ENCODE data around the gene TRAK1. TPM values are rescaled to one million over a fixed set of nuclear protein-coding genes. Genes with fewer than 3 reads are reported as not detected.

Gene TRAK1
- total and polyA plus RNA-seq, 2 of the 4 experiments (the other 2 are of a cell fraction) = 25.6 to 28.1 TPM

GRCh38 chr3:42194943-42195510 lies 103.9 kb downstream of the TRAK1 start:
- no CpG with 5 or more reads among the region's 7 CpGs for WGBS, 2 experiments (ENCODE audit: extremely low coverage in 2 of 2, insufficient read length in 1 of 2)

More at GRCh38 chr3:42194943-42195510, 103.9 kb downstream of the TRAK1 start:
- Histone ChIP-seq H2AK5ac (ENCODE audit: low read depth, low read length) (no peak overlapping the region), H3K56ac (ENCODE audit: extremely low read depth, insufficient read depth, low read length) (no peak overlapping the region), H3K4me1 (ENCODE audit: control insufficient read depth, insufficient read depth, low read length) (peaks cover 4% of the 10 kb centered on the region), H3K27me3 (ENCODE audit: control insufficient read depth, insufficient read depth, low read length) (no peaks in the 10 kb centered on the region), H4K8ac (ENCODE audit: low read depth in 2 of 2, low read length in 2 of 2) (no peak overlapping the region), H3K4me2 (ENCODE audit: low read depth, low read length) (no peak overlapping the region), H3K9me1 (ENCODE audit: insufficient read depth, low read length) (peaks cover 15% of the 10 kb centered on the region), H2BK5ac (ENCODE audit: low read depth, low read length, poor library complexity, severe bottlenecking) (no peak overlapping the region), H2BK120ac (ENCODE audit: low read depth, low read length) (no peak overlapping the region), H4K5ac (ENCODE audit: low read depth, low read length) (no peak overlapping the region), H2BK20ac (ENCODE audit: low read depth, low read length) (no peak overlapping the region), H3K18ac (ENCODE audit: low read depth, low read length) (no peak overlapping the region), H3K36me3 (ENCODE audit: control insufficient read depth, insufficient read depth, low read length) (peaks cover 22% of the 10 kb centered on the region), H3K27ac (ENCODE audit: insufficient read depth, low read length) (no peak overlapping the region), H4K20me1 (ENCODE audit: insufficient read depth, low read length) (0 out of 2 replicates have a peak, but pooled peaks cover 4% of the 10 kb centered on the region), H4K91ac (ENCODE audit: insufficient read depth, low read depth, low read length) (no peak overlapping the region), H2BK15ac (ENCODE audit: low read depth, low read length) (no peak overlapping the region), H3K79me1 (ENCODE audit: low read depth in 1 of 2, low read length in 2 of 2) (peaks cover 0 to 7% of the 10 kb centered on the region in 2 experiments; a peak in 1 of 4 replicates), H3K23ac (ENCODE audit: low read depth, low read length) (no peak overlapping the region), H2AFZ (replicated peaks; ENCODE audit: low read length, poor library complexity) (no peak overlapping the region), H3K9ac (ENCODE audit: low read depth, low read length) (no peak overlapping the region), H3K9me3 (ENCODE audit: control insufficient read depth, insufficient read depth, low read length) (no peaks in the 10 kb centered on the region), H3K4me3 (ENCODE audit: insufficient read depth, low read depth, low read length) (no peak overlapping the region), H3K14ac (replicated peaks; ENCODE audit: low read depth, low read length) (no peak overlapping the region), H2AK9ac (replicated peaks; ENCODE audit: low read depth, low read length, poor library complexity) (peak overlapping the region; percentile 79), H3K4ac (ENCODE audit: low read depth, low read length) (no peak overlapping the region)
- dilution Hi-C loops (cut with HindIII; ENCODE audit: low sequenced_read_pairs, unreplicated experiment) = no loop called here
- DNase-seq (no peak), ATAC-seq (ENCODE audit: low read depth) (no peak)
- ChIA-PET POLR2A (ENCODE audit: unreplicated experiment) (no interaction called here), CTCF (no interaction called here)
- in situ Hi-C loops (cut with MboI; ENCODE audit: low sequenced_read_pairs) = loop anchor here (5.0 kb wide), 2 partner anchors 78 to 303 kb away; no protein-coding TSS in a partner anchor
- intact Hi-C loops (cut with micrococcal nuclease) = loop anchor here (5.0 kb wide), 1 partner anchor 93 kb away; no protein-coding TSS in a partner anchor
- no TSS peak for BruUV-seq (replicated peaks)
- TF ChIP-seq MXI1 (IDR thresholded peaks at IDR 0.05; ENCODE audit: borderline replicate concordance, low read depth, low read length) (no peak), RFX5 (IDR thresholded peaks at IDR 0.05; ENCODE audit: low read depth, low read length) (no peak), FOS (IDR thresholded peaks at IDR 0.05; ENCODE audit: low read depth, low read length) (no peak), MAZ (IDR thresholded peaks at IDR 0.05; ENCODE audit: borderline replicate concordance, low read depth, low read length) (no peak), BHLHE40 (IDR thresholded peaks at IDR 0.05; ENCODE audit: low read depth, low read length) (no peak), MAFK (IDR thresholded peaks at IDR 0.05; ENCODE audit: low read depth, low read length) (no peak), NFE2L2 (IDR thresholded peaks at IDR 0.05; ENCODE audit: low read depth, low read length) (no peak), CEBPB (IDR thresholded peaks at IDR 0.05; ENCODE audit: low read depth, low read length) (no peak), RCOR1 (IDR thresholded peaks at IDR 0.05; ENCODE audit: insufficient replicate concordance, low read length) (no peak), POLR2A (IDR thresholded peaks at IDR 0.05; ENCODE audit: low read depth, low read length) (no peak), CHD1 (IDR thresholded peaks at IDR 0.05; ENCODE audit: low read depth, low read length) (no peak), RAD21 (IDR thresholded peaks at IDR 0.05; ENCODE audit: low read length) (no peak), SMC3 (IDR thresholded peaks at IDR 0.05; ENCODE audit: low read depth, low read length) (no peak)
- TF ChIP-seq, protein P1, sequence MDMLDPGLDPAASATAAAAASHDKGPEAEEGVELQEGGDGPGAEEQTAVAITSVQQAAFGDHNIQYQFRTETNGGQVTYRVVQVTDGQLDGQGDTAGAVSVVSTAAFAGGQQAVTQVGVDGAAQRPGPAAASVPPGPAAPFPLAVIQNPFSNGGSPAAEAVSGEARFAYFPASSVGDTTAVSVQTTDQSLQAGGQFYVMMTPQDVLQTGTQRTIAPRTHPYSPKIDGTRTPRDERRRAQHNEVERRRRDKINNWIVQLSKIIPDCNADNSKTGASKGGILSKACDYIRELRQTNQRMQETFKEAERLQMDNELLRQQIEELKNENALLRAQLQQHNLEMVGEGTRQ (IDR thresholded peaks at IDR 0.05; ENCODE audit: low read depth, low read length) = no peak
- TF ChIP-seq, protein P2, sequence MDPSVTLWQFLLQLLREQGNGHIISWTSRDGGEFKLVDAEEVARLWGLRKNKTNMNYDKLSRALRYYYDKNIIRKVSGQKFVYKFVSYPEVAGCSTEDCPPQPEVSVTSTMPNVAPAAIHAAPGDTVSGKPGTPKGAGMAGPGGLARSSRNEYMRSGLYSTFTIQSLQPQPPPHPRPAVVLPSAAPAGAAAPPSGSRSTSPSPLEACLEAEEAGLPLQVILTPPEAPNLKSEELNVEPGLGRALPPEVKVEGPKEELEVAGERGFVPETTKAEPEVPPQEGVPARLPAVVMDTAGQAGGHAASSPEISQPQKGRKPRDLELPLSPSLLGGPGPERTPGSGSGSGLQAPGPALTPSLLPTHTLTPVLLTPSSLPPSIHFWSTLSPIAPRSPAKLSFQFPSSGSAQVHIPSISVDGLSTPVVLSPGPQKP (IDR thresholded peaks at IDR 0.05; ENCODE audit: borderline replicate concordance, low read depth, low read length) = no peak
- TF ChIP-seq, protein P3, sequence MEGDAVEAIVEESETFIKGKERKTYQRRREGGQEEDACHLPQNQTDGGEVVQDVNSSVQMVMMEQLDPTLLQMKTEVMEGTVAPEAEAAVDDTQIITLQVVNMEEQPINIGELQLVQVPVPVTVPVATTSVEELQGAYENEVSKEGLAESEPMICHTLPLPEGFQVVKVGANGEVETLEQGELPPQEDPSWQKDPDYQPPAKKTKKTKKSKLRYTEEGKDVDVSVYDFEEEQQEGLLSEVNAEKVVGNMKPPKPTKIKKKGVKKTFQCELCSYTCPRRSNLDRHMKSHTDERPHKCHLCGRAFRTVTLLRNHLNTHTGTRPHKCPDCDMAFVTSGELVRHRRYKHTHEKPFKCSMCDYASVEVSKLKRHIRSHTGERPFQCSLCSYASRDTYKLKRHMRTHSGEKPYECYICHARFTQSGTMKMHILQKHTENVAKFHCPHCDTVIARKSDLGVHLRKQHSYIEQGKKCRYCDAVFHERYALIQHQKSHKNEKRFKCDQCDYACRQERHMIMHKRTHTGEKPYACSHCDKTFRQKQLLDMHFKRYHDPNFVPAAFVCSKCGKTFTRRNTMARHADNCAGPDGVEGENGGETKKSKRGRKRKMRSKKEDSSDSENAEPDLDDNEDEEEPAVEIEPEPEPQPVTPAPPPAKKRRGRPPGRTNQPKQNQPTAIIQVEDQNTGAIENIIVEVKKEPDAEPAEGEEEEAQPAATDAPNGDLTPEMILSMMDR (conservative IDR thresholded peaks at IDR 0.05; ENCODE audit: low read depth, low read length) = no peak
